GM21528 (cell line): ENCODE results near the gene KDM3A.

Experiments used
- ATAC-seq: cut with Tn5 transposase; IDR thresholded peaks from one replicate; pipeline ENCODE4 v1.9.1; 2021; ENCODE audit warnings: mild to moderate bottlenecking, moderate library complexity; ENCODE audit not compliant: unreplicated experiment, low FRiP score

KDM3A gene

GRCh38 chr2:86434290-86434689 is 6.9 kb upstream of the KDM3A start:
- no peak for ATAC-seq

GRCh38 chr2:86435531-86435930 is 5.6 kb upstream of the KDM3A start:
- ATAC-seq = no peak

GRCh38 chr2:86436328-86436727 is 4.8 kb upstream of the KDM3A start:
- no peak for ATAC-seq

GRCh38 chr2:86439879-86440630 is 1.1 kb upstream of the KDM3A start:
- ATAC-seq = no peak

- ATAC-seq = peak; percentile 28
Observed at GRCh38 chr2:86441392-86441881, 266 bp downstream of the KDM3A start.

GRCh38 chr2:86441882-86442641 is 891 bp downstream of the KDM3A start:
- peak; percentile 31 for ATAC-seq

GRCh38 chr2:86442642-86443005 is 1.5 kb downstream of the KDM3A start:
- peak; percentile 55 for ATAC-seq

GRCh38 chr2:86443631-86444350 is 2.6 kb downstream of the KDM3A start:
- no peak for ATAC-seq

GRCh38 chr2:86445436-86445835 is 4.3 kb downstream of the KDM3A start:
- ATAC-seq = no peak

GRCh38 chr2:86446060-86446459 is 4.9 kb downstream of the KDM3A start:
- ATAC-seq = no peak

- no peak for ATAC-seq
Observed at GRCh38 chr2:86453836-86454235, 12.7 kb downstream of the KDM3A start.

GRCh38 chr2:86454238-86454637 is 13.1 kb downstream of the KDM3A start:
- ATAC-seq = no peak

GRCh38 chr2:86455181-86455580 is 14.0 kb downstream of the KDM3A start:
- no peak for ATAC-seq

- no peak for ATAC-seq
Observed at GRCh38 chr2:86461042-86461743, 20.0 kb downstream of the KDM3A start.

- ATAC-seq = no peak
Observed at GRCh38 chr2:86464652-86465051, 23.5 kb downstream of the KDM3A start.

- no peak for ATAC-seq
Observed at GRCh38 chr2:86466306-86466705, 25.1 kb downstream of the KDM3A start.

GRCh38 chr2:86468162-86469033 is 27.2 kb downstream of the KDM3A start:
- ATAC-seq = no peak

GRCh38 chr2:86470890-86471289 is 29.7 kb downstream of the KDM3A start:
- ATAC-seq = no peak

- no peak for ATAC-seq
Observed at GRCh38 chr2:86471637-86472036, 30.5 kb downstream of the KDM3A start.

- no peak for ATAC-seq
Observed at GRCh38 chr2:86476092-86476491, 34.9 kb downstream of the KDM3A start.
